ENCODE data around the gene FITM1. TPM values are rescaled to one million over a fixed set of nuclear protein-coding genes. Genes with fewer than 3 reads are reported as not detected.

Gene FITM1
- polyA plus RNA-seq, 1 of the 3 experiments (the other 2 are of a cell fraction) = 0.12 TPM

DNA sequence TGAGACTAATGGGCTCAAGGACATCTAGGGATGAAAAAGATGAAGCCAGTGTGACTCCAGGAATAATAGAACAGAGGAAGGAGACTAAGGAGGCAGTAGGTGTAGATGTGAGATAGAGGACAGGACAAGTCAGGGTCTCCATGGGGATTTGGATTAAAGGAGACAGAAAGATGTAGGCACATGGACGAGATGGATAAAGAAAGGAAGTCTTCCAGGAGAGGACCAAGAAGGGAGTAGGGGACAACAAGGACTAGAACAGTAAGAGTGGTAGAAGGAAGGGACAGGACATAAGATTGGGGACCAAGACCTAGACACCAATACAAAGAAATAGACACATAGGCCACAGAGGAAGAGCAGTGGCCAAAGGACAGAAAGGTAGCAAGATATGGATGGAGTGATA, 43.5 kb upstream of the FITM1 start:
- no peak overlapping the region for H3K27ac ChIP-seq (ENCODE audit: low read depth in 2 of 2, low read length in 1 of 2)
- no peaks in the 10 kb centered on the region for H3K36me3 ChIP-seq (replicated peaks in 1 of 2; ENCODE audit: control insufficient read depth in 1 of 2, insufficient read depth in 2 of 2, low read length in 1 of 2)
- no peaks in the 10 kb centered on the region for H3K79me2 ChIP-seq (ENCODE audit: insufficient read depth)
- H3K9ac ChIP-seq = no peak overlapping the region
- H3K4me3 ChIP-seq (ENCODE audit: low read depth in 2 of 2, low read length in 1 of 2) = no peak overlapping the region
- CTCF ChIA-PET = interaction anchor here (21.5 to 42.8 kb wide), 2 partner anchors 13 to 28 kb away, joined by 284 to 1159 read pairs; partner anchors contain the start of gene PCK2
- no peak for DNase-seq
- WGBS (ENCODE audit: low lambda C conversion rate) = 22% methylated on average over 1 of the region's 1 CpG
- 0 out of 2 replicates have a peak, but pooled peaks cover 3% of the 10 kb centered on the region for H3K27me3 ChIP-seq (ENCODE audit: insufficient read depth)
- POLR2A ChIA-PET = no interaction called here
- TF ChIP-seq, protein P1, sequence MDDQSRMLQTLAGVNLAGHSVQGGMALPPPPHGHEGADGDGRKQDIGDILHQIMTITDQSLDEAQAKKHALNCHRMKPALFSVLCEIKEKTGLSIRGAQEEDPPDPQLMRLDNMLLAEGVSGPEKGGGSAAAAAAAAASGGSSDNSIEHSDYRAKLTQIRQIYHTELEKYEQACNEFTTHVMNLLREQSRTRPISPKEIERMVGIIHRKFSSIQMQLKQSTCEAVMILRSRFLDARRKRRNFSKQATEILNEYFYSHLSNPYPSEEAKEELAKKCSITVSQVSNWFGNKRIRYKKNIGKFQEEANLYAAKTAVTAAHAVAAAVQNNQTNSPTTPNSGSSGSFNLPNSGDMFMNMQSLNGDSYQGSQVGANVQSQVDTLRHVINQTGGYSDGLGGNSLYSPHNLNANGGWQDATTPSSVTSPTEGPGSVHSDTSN (IDR thresholded peaks at IDR 0.05) = no peak
- TF ChIP-seq ELF1 (IDR thresholded peaks at IDR 0.05) = no peak
- no peak for TF ChIP-seq RXRA (IDR thresholded peaks at IDR 0.05; ENCODE audit: borderline replicate concordance, low read depth)
- no peak for TF ChIP-seq RFX5 (IDR thresholded peaks at IDR 0.05; ENCODE audit: low read length)
- H3K4me2 ChIP-seq = no peak overlapping the region
- no peak overlapping the region for H2AFZ ChIP-seq (ENCODE audit: low read depth)
- no peaks in the 10 kb centered on the region for H3K9me3 ChIP-seq
- no peaks in the 10 kb centered on the region for H4K20me1 ChIP-seq (ENCODE audit: insufficient read depth)
- H3K4me1 ChIP-seq (ENCODE audit: control insufficient read depth in 1 of 2, insufficient read depth in 2 of 2, low read depth in 1 of 2, low read length in 1 of 2) = peaks cover 0 to 3% of the 10 kb centered on the region in 2 experiments; a peak in 1 of 4 replicates
- no peaks in the 10 kb centered on the region for H3K9me2 ChIP-seq
- no peaks in the 10 kb centered on the region for H3F3A ChIP-seq (replicated peaks; ENCODE audit: insufficient read depth)

DNA sequence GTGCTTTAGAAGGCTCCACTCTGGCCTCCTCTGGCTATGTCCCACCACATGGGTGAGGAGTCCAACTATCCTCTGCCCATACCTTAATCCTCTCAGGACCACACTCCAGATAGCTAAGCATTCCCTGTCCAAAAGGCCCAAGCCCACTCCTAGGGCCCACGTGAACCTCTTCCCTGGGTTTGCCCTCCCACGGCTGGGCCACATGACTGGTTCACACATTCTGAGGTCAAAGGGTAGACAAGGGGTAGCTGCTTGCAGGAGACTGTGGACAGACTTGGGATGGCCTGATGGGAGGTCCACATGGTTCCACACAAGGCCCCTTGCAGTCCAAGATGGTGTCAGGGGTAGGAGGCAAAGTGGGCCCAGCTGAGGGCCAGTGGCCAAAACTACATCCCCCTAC, 42.4 kb upstream of the FITM1 start:
- ChIA-PET POLR2A (no interaction called here), CTCF (interaction anchor here (13.8 to 25.4 kb wide), 2 partner anchors 18 to 22 kb away, joined by 219 to 1159 read pairs; partner anchors contain the start of genes CARMIL3 and CPNE6)
- Histone ChIP-seq H3K9me2 (no peaks in the 10 kb centered on the region), H3K79me2 (ENCODE audit: insufficient read depth) (no peaks in the 10 kb centered on the region), H3K9ac (no peak overlapping the region), H3K4me1 (ENCODE audit: control insufficient read depth in 1 of 2, insufficient read depth in 2 of 2, low read depth in 1 of 2, low read length in 1 of 2) (peaks cover 0 to 3% of the 10 kb centered on the region in 2 experiments; a peak in 1 of 4 replicates), H3F3A (replicated peaks; ENCODE audit: insufficient read depth) (no peaks in the 10 kb centered on the region), H3K9me3 (no peaks in the 10 kb centered on the region), H3K4me2 (no peak overlapping the region), H3K27me3 (ENCODE audit: insufficient read depth) (no peaks in the 10 kb centered on the region), H4K20me1 (ENCODE audit: insufficient read depth) (no peaks in the 10 kb centered on the region), H3K27ac (ENCODE audit: low read depth in 2 of 2, low read length in 1 of 2) (no peak overlapping the region), H3K4me3 (ENCODE audit: low read depth in 2 of 2, low read length in 1 of 2) (no peak overlapping the region), H2AFZ (ENCODE audit: low read depth) (no peak overlapping the region), H3K36me3 (replicated peaks in 1 of 2; ENCODE audit: control insufficient read depth in 1 of 2, insufficient read depth in 2 of 2, low read length in 1 of 2) (no peaks in the 10 kb centered on the region)
- no peak for DNase-seq
- WGBS (ENCODE audit: low lambda C conversion rate) = 57% methylated on average over 2 of the region's 2 CpGs
- TF ChIP-seq RFX5 (IDR thresholded peaks at IDR 0.05; ENCODE audit: low read length) = no peak
- TF ChIP-seq, protein P2, sequence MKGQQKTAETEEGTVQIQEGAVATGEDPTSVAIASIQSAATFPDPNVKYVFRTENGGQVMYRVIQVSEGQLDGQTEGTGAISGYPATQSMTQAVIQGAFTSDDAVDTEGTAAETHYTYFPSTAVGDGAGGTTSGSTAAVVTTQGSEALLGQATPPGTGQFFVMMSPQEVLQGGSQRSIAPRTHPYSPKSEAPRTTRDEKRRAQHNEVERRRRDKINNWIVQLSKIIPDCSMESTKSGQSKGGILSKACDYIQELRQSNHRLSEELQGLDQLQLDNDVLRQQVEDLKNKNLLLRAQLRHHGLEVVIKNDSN (IDR thresholded peaks at IDR 0.05; ENCODE audit: borderline replicate concordance, low read depth) = no peak
- no peak for TF ChIP-seq JUND (IDR thresholded peaks at IDR 0.05)
- TF ChIP-seq RAD21 (IDR thresholded peaks at IDR 0.05; ENCODE audit: low read length) = no peak
- no peak for TF ChIP-seq TEAD4 (IDR thresholded peaks at IDR 0.05; ENCODE audit: borderline replicate concordance, insufficient read depth)
- TF ChIP-seq EZH2phosphoT487 (IDR thresholded peaks at IDR 0.05; ENCODE audit: borderline replicate concordance, low read depth) = no peak
- no peak for TF ChIP-seq MXI1 (IDR thresholded peaks at IDR 0.05; ENCODE audit: low read depth, low read length)
- TF ChIP-seq EP300 (IDR thresholded peaks at IDR 0.05; ENCODE audit: borderline replicate concordance in 1 of 2, low read depth in 1 of 2, low read length in 1 of 2) = no peak
- TF ChIP-seq FOXJ3 (CRISPR knock-in tag; IDR thresholded peaks at IDR 0.05) = no peak
- TF ChIP-seq, protein P3, sequence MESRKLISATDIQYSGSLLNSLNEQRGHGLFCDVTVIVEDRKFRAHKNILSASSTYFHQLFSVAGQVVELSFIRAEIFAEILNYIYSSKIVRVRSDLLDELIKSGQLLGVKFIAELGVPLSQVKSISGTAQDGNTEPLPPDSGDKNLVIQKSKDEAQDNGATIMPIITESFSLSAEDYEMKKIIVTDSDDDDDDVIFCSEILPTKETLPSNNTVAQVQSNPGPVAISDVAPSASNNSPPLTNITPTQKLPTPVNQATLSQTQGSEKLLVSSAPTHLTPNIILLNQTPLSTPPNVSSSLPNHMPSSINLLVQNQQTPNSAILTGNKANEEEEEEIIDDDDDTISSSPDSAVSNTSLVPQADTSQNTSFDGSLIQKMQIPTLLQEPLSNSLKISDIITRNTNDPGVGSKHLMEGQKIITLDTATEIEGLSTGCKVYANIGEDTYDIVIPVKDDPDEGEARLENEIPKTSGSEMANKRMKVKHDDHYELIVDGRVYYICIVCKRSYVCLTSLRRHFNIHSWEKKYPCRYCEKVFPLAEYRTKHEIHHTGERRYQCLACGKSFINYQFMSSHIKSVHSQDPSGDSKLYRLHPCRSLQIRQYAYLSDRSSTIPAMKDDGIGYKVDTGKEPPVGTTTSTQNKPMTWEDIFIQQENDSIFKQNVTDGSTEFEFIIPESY (IDR thresholded peaks at IDR 0.05; ENCODE audit: borderline replicate concordance, low read depth) = no peak
- TF ChIP-seq, protein P1 (IDR thresholded peaks at IDR 0.05) = no peak
- TF ChIP-seq SMC3 (IDR thresholded peaks at IDR 0.05; ENCODE audit: low read depth, low read length) = no peak
- TF ChIP-seq SIN3A (IDR thresholded peaks at IDR 0.05; ENCODE audit: borderline replicate concordance, low read depth, low read length) = no peak
- TF ChIP-seq, protein P4, sequence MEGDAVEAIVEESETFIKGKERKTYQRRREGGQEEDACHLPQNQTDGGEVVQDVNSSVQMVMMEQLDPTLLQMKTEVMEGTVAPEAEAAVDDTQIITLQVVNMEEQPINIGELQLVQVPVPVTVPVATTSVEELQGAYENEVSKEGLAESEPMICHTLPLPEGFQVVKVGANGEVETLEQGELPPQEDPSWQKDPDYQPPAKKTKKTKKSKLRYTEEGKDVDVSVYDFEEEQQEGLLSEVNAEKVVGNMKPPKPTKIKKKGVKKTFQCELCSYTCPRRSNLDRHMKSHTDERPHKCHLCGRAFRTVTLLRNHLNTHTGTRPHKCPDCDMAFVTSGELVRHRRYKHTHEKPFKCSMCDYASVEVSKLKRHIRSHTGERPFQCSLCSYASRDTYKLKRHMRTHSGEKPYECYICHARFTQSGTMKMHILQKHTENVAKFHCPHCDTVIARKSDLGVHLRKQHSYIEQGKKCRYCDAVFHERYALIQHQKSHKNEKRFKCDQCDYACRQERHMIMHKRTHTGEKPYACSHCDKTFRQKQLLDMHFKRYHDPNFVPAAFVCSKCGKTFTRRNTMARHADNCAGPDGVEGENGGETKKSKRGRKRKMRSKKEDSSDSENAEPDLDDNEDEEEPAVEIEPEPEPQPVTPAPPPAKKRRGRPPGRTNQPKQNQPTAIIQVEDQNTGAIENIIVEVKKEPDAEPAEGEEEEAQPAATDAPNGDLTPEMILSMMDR (IDR thresholded peaks at IDR 0.05) = no peak
- TF ChIP-seq YY1 (IDR thresholded peaks at IDR 0.05; ENCODE audit: low read depth) = no peak

Measured in SK-N-SH (cell line).